H9 (cell line): ENCODE measurements around the gene ADAMTS17. TPM values are rescaled to one million over a fixed set of nuclear protein-coding genes. Genes with fewer than 3 reads are reported as not detected.

ENCODE experiments used
- DNase-seq: peaks from one replicate; pipeline ENCODE4 v3.0.0-alpha.2; 2017
- H2AFZ ChIP-seq: one replicate; pipeline ENCODE4 v1.6.1; 2013; ENCODE audit warnings: mild to moderate bottlenecking, low read length, control low read depth, moderate library complexity
- H2AK5ac ChIP-seq: 2 replicates; pipeline ENCODE4 v1.6.1; 2013; ENCODE audit warnings: low read length, control low read depth, mixed read lengths; ENCODE audit not compliant: insufficient read length
- H2BK120ac ChIP-seq: one replicate; pipeline ENCODE4 v1.6.1; 2013; ENCODE audit warnings: low read depth, mild to moderate bottlenecking, low read length, control low read depth, inconsistent platforms; ENCODE audit not compliant: poor library complexity, severe bottlenecking
- H2BK12ac ChIP-seq: 2 replicates; pipeline ENCODE4 v1.6.1; 2013; ENCODE audit warnings: low read length, control low read depth, mixed read lengths, low read depth; ENCODE audit not compliant: insufficient read length
- H2BK15ac ChIP-seq: 2 replicates; pipeline ENCODE4 v1.6.1; 2013; ENCODE audit warnings: low read depth, low read length, control low read depth
- H2BK20ac ChIP-seq: one replicate; pipeline ENCODE4 v1.6.1; 2013; ENCODE audit warnings: low read depth, mild to moderate bottlenecking, low read length, control low read depth, inconsistent platforms; ENCODE audit not compliant: poor library complexity, severe bottlenecking
- H2BK5ac ChIP-seq: 2 replicates; pipeline ENCODE4 v1.6.1; 2013; ENCODE audit warnings: low read length, control low read depth, mixed read lengths; ENCODE audit not compliant: insufficient read length
- H3K14ac ChIP-seq: 2 replicates; pipeline ENCODE4 v1.6.1; 2013; ENCODE audit warnings: low read length, control low read depth; ENCODE audit not compliant: insufficient read depth
- H3K18ac ChIP-seq: 2 replicates; pipeline ENCODE4 v1.6.1; 2013; ENCODE audit warnings: low read depth, mild to moderate bottlenecking, mixed read lengths, low read length, control low read depth; ENCODE audit not compliant: insufficient read length
- H3K23ac ChIP-seq: 2 replicates; pipeline ENCODE4 v1.6.1; 2013; ENCODE audit warnings: low read length, control low read depth, mixed read lengths, low read depth; ENCODE audit not compliant: insufficient read length
- H3K23me2 ChIP-seq: 2 replicates; pipeline ENCODE4 v1.6.1; 2013; ENCODE audit warnings: low read depth, mild to moderate bottlenecking, mixed read lengths, low read length, control low read depth; ENCODE audit not compliant: insufficient read length, poor library complexity, severe bottlenecking
- H3K27ac ChIP-seq: 2 replicates; pipeline ENCODE4 v1.5.1; 2013; ENCODE audit warnings: low read length, control low read depth, mixed read lengths, low read depth; ENCODE audit not compliant: insufficient read length
- H3K27me3 ChIP-seq: 2 replicates; pipeline ENCODE4 v1.6.1; 2013; ENCODE audit warnings: low read length, control low read depth, inconsistent platforms; ENCODE audit not compliant: insufficient read depth
- H3K4ac ChIP-seq: 2 replicates; pipeline ENCODE4 v1.6.1; 2013; ENCODE audit warnings: low read depth, mild to moderate bottlenecking, control low read depth, inconsistent platforms, low read length, moderate library complexity
- H3K4me1 ChIP-seq: 2 replicates; pipeline ENCODE4 v1.6.1; 2013; ENCODE audit warnings: low read length, control low read depth, inconsistent platforms; ENCODE audit not compliant: insufficient read depth
- H3K4me2 ChIP-seq: 2 replicates; pipeline ENCODE4 v1.6.1; 2013; ENCODE audit warnings: low read length, control low read depth, mixed read lengths; ENCODE audit not compliant: insufficient read length, insufficient read depth
- H3K56ac ChIP-seq: 2 replicates; pipeline ENCODE4 v1.6.1; 2013; ENCODE audit warnings: low read depth, mild to moderate bottlenecking, mixed read lengths, low read length, control low read depth; ENCODE audit not compliant: insufficient read length
- H3K79me1 ChIP-seq: 2 replicates; pipeline ENCODE4 v1.6.1; 2013; ENCODE audit warnings: low read depth, mild to moderate bottlenecking, moderate library complexity, low read length, control low read depth, inconsistent platforms; ENCODE audit not compliant: insufficient read depth, poor library complexity, severe bottlenecking
- H3K79me2 ChIP-seq: 2 replicates; pipeline ENCODE4 v1.6.1; 2013; ENCODE audit warnings: low read length, control low read depth, inconsistent platforms; ENCODE audit not compliant: insufficient read depth
- H3K9ac ChIP-seq: 2 replicates; pipeline ENCODE4 v1.6.1; 2013; ENCODE audit warnings: low read length, control low read depth, mixed read lengths; ENCODE audit not compliant: insufficient read length; ENCODE audit errors: extremely low read depth
- H3K9me3 ChIP-seq: one replicate; pipeline ENCODE4 v1.6.1; 2013; ENCODE audit warnings: low read depth, low read length, inconsistent platforms; ENCODE audit not compliant: control insufficient read depth
- H3T11ph ChIP-seq: one replicate; pipeline ENCODE4 v1.6.1; 2013; ENCODE audit warnings: mild to moderate bottlenecking, low read length, control low read depth, inconsistent platforms
- H4K20me1 ChIP-seq: one replicate; pipeline ENCODE4 v1.6.1; 2013; ENCODE audit not compliant: control insufficient read depth, insufficient read length, insufficient read depth
- H4K5ac ChIP-seq: 2 replicates; pipeline ENCODE4 v1.6.1; 2013; ENCODE audit warnings: low read depth, mild to moderate bottlenecking, mixed read lengths, low read length, control low read depth; ENCODE audit not compliant: insufficient read length
- H4K8ac ChIP-seq: replicated peaks from 2 replicates; pipeline ENCODE4 v1.6.1; 2013; ENCODE audit warnings: low read length, control low read depth, mixed read lengths, low read depth; ENCODE audit not compliant: insufficient read length
- H4K91ac ChIP-seq: 2 replicates; pipeline ENCODE4 v1.6.1; 2013; ENCODE audit warnings: low read depth, mild to moderate bottlenecking, moderate library complexity, mixed read lengths, low read length, control low read depth; ENCODE audit not compliant: insufficient read length
- H3K27ac Mint-ChIP-seq, 3 experiments: 2 replicates in 2 of 3; 3 replicates in 1 of 3; pipeline ENCODE4 v1.8.0; 2020 to 2021; ENCODE audit warnings: mixed read lengths in 3 of 3, mild to moderate bottlenecking in 1 of 3, moderate library complexity in 1 of 3
- H3K27me3 Mint-ChIP-seq: 2 replicates; pipeline ENCODE4 v1.8.0; 2021; ENCODE audit warnings: low read depth, mild to moderate bottlenecking, moderate library complexity, mixed read lengths
- H3K36me3 Mint-ChIP-seq, 3 experiments: 2 replicates in 2 of 3; 3 replicates in 1 of 3; pipeline ENCODE4 v1.8.0; 2020 to 2021; ENCODE audit warnings: low read depth in 3 of 3, mixed read lengths in 3 of 3; ENCODE audit not compliant: insufficient read depth in 1 of 3
- H3K4me1 Mint-ChIP-seq, 2 experiments: 2 replicates each; pipeline ENCODE4 v1.8.0; 2020; ENCODE audit warnings: mixed read lengths in 2 of 2
- H3K4me3 Mint-ChIP-seq, 2 experiments: 2 replicates in 1 of 2; 3 replicates in 1 of 2; pipeline ENCODE4 v1.8.0; 2020 to 2021; ENCODE audit warnings: mild to moderate bottlenecking in 2 of 2, mixed read lengths in 2 of 2, moderate library complexity in 1 of 2
- H3K9me3 Mint-ChIP-seq, 2 experiments: 2 replicates in 1 of 2; 3 replicates in 1 of 2; pipeline ENCODE4 v1.8.0; 2020; ENCODE audit warnings: mild to moderate bottlenecking in 2 of 2, mixed read lengths in 2 of 2, moderate library complexity in 1 of 2
- CTCF ChIP-seq: fragments of 200-600 bp; sonication (generic); conservative IDR thresholded peaks from 3 replicates; pipeline ENCODE4 v1.8.0; 2021; ENCODE audit warnings: antibody characterized with exemption, mild to moderate bottlenecking
- WGBS: extraction: QIAGEN DNeasy Blood & Tissue Kit; methylation state at CpG from one replicate; pipeline ENCODE4 v1.1.7; 2013; ENCODE audit warnings: missing lambda C conversion rate, low lambda C conversion rate, mixed read lengths; ENCODE audit not compliant: insufficient read length; ENCODE audit errors: extremely low coverage; 5-methylcytosine and 5-hydroxymethylcytosine counted together
- total RNA-seq: library from RNA; stranded (reverse); gene quantifications from 2 replicates; pipeline ENCODE4 v1.2.1, GENCODE V29; 2021

ADAMTS17 gene
- total RNA-seq, 1 experiment from 2014 or later = 2.9 TPM

- no peak overlapping the region for H3K56ac ChIP-seq
- H4K20me1 ChIP-seq = no peaks in the 10 kb centered on the region
- H3K79me2 ChIP-seq = no peaks in the 10 kb centered on the region
- peaks cover 15 to 30% of the 10 kb centered on the region in 2 experiments for H3K4me1 Mint-ChIP-seq
- no peak overlapping the region for H3K27ac ChIP-seq
- no peak overlapping the region for H3K4me2 ChIP-seq
- no peak overlapping the region for H3K9ac ChIP-seq
- H3K14ac ChIP-seq = no peak overlapping the region
- H4K5ac ChIP-seq = no peak overlapping the region
- no peak overlapping the region for H3K23ac ChIP-seq
- no CpG with 5 or more reads among the region's 20 CpGs for WGBS
- H2BK120ac ChIP-seq = no peak overlapping the region
- H3T11ph ChIP-seq = no peak overlapping the region
- no peak overlapping the region for H2BK20ac ChIP-seq
- H3K4me3 Mint-ChIP-seq = no peak overlapping the region
- H3K27me3 Mint-ChIP-seq = no peaks in the 10 kb centered on the region; the same call in 1 of the 2 replicates
- no peak overlapping the region for H2BK12ac ChIP-seq
- peaks cover 0 to 12% (median 5%) of the 10 kb centered on the region in 3 experiments; a peak in 3 of 7 replicates for H3K36me3 Mint-ChIP-seq
- no peak for TF ChIP-seq CTCF
- no peaks in the 10 kb centered on the region for H3K9me3 ChIP-seq
- H3K23me2 ChIP-seq = no peaks in the 10 kb centered on the region
- H2AFZ ChIP-seq = no peak overlapping the region
- no peak overlapping the region for H3K4ac ChIP-seq
- no peak overlapping the region; a peak in 1 of 7 replicates for H3K27ac Mint-ChIP-seq
- H3K79me1 ChIP-seq = no peaks in the 10 kb centered on the region
- H3K18ac ChIP-seq = no peak overlapping the region
- H2BK15ac ChIP-seq = no peak overlapping the region
- peaks cover 0 to 8% of the 10 kb centered on the region in 2 experiments; a peak in 3 of 5 replicates for H3K9me3 Mint-ChIP-seq
- peak; percentile 45 for DNase-seq
- H2AK5ac ChIP-seq = no peak overlapping the region
- H3K4me1 ChIP-seq = no peaks in the 10 kb centered on the region
- no peak overlapping the region for H4K91ac ChIP-seq
- no peak overlapping the region for H4K8ac ChIP-seq
- no peak overlapping the region for H2BK5ac ChIP-seq
- H3K27me3 ChIP-seq = no peaks in the 10 kb centered on the region
These were observed 99.9 kb downstream of the ADAMTS17 start for GRCh38 chr15:100241572-100242482.
